ENCODE results near the gene P2RX7.

The P2RX7 gene

DNA sequence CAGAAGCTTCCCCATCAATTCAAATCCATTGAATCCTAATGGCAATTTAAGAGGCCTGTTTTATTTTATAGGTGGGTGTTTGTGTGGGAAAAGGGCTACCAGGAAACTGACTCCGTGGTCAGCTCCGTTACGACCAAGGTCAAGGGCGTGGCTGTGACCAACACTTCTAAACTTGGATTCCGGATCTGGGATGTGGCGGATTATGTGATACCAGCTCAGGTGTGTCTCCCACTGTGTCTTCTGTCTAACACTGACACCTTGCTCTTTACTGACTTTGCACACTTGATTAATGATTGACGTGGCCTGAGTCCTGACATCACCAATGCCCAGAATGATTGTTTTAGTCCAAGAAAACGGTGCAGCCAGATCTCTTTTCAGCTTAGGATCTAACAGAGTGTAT, 84.4 kb downstream of the P2RX7 start:
- Histone ChIP-seq H3K9me2 (replicated peaks; ENCODE audit: insufficient read depth, low read length) (no peaks in the 10 kb centered on the region), H3F3A (ENCODE audit: insufficient read depth) (0 out of 2 replicates have a peak, but pooled peaks cover 2% of the 10 kb centered on the region), H3K27ac (ENCODE audit: low read depth, low read length) (no peak overlapping the region), H3K27me3 (ENCODE audit: low read length) (no peaks in the 10 kb centered on the region), H3K4me2 (ENCODE audit: low read depth, low read length, poor library complexity, severe bottlenecking) (no peak overlapping the region), H3K9me3 (ENCODE audit: insufficient read depth, low read length) (no peaks in the 10 kb centered on the region), H3K4me3 (ENCODE audit: insufficient read depth, low read length, poor library complexity, severe bottlenecking) (no peak overlapping the region), H2AFZ (ENCODE audit: low read depth, low read length, severe bottlenecking) (no peak overlapping the region), H3K9ac (ENCODE audit: low read length) (no peak overlapping the region), H3K36me3 (ENCODE audit: low read length) (no peaks in the 10 kb centered on the region), H3K79me2 (ENCODE audit: insufficient read depth, low read length) (no peaks in the 10 kb centered on the region), H4K20me1 (ENCODE audit: low read depth, low read length) (no peaks in the 10 kb centered on the region)
- TF ChIP-seq, protein P1, sequence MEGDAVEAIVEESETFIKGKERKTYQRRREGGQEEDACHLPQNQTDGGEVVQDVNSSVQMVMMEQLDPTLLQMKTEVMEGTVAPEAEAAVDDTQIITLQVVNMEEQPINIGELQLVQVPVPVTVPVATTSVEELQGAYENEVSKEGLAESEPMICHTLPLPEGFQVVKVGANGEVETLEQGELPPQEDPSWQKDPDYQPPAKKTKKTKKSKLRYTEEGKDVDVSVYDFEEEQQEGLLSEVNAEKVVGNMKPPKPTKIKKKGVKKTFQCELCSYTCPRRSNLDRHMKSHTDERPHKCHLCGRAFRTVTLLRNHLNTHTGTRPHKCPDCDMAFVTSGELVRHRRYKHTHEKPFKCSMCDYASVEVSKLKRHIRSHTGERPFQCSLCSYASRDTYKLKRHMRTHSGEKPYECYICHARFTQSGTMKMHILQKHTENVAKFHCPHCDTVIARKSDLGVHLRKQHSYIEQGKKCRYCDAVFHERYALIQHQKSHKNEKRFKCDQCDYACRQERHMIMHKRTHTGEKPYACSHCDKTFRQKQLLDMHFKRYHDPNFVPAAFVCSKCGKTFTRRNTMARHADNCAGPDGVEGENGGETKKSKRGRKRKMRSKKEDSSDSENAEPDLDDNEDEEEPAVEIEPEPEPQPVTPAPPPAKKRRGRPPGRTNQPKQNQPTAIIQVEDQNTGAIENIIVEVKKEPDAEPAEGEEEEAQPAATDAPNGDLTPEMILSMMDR (IDR thresholded peaks at IDR 0.05; ENCODE audit: insufficient read depth, low read length, poor library complexity, severe bottlenecking), result no peak
- no peak for TF ChIP-seq EZH2phosphoT487 (conservative IDR thresholded peaks at IDR 0.05; ENCODE audit: low read length)

DNA sequence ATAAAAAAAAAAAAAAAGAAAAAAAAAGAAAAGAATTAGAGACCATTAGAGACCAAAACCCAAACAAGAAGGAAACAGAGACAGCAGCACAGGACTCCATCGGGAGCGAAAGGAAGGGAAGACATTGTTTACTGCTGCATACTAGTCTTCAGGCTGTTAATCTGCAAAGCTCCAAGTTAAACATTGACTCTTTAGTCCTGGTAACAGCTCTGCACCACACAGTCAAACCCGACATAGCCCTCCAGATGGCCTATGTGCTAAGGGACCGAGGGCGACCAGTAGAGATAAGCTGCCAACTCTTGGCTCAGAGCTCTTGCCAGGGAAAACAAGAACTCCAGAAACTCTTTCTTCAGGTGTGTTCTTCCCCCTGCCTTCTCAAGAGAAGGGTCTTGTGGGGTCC, 85.1 kb downstream of the P2RX7 start:
- H4K20me1 ChIP-seq (ENCODE audit: low read depth, low read length), result no peaks in the 10 kb centered on the region
- H3F3A ChIP-seq (ENCODE audit: insufficient read depth), result 0 out of 2 replicates have a peak, but pooled peaks cover 2% of the 10 kb centered on the region
- H3K4me3 ChIP-seq (ENCODE audit: insufficient read depth, low read length, poor library complexity, severe bottlenecking), result no peak overlapping the region
- no peaks in the 10 kb centered on the region for H3K9me3 ChIP-seq (ENCODE audit: insufficient read depth, low read length)
- H3K4me2 ChIP-seq (ENCODE audit: low read depth, low read length, poor library complexity, severe bottlenecking), result no peak overlapping the region
- no peaks in the 10 kb centered on the region for H3K27me3 ChIP-seq (ENCODE audit: low read length)
- no peak overlapping the region for H3K9ac ChIP-seq (ENCODE audit: low read length)
- TF ChIP-seq, protein P1 (IDR thresholded peaks at IDR 0.05; ENCODE audit: insufficient read depth, low read length, poor library complexity, severe bottlenecking), result no peak
- no peak for TF ChIP-seq EZH2phosphoT487 (conservative IDR thresholded peaks at IDR 0.05; ENCODE audit: low read length)
- no peaks in the 10 kb centered on the region for H3K36me3 ChIP-seq (ENCODE audit: low read length)
- no peaks in the 10 kb centered on the region for H3K79me2 ChIP-seq (ENCODE audit: insufficient read depth, low read length)
- H3K27ac ChIP-seq (ENCODE audit: low read depth, low read length), result no peak overlapping the region
- no peak overlapping the region for H2AFZ ChIP-seq (ENCODE audit: low read depth, low read length, severe bottlenecking)
- H3K9me2 ChIP-seq (replicated peaks; ENCODE audit: insufficient read depth, low read length), result no peaks in the 10 kb centered on the region

DNA sequence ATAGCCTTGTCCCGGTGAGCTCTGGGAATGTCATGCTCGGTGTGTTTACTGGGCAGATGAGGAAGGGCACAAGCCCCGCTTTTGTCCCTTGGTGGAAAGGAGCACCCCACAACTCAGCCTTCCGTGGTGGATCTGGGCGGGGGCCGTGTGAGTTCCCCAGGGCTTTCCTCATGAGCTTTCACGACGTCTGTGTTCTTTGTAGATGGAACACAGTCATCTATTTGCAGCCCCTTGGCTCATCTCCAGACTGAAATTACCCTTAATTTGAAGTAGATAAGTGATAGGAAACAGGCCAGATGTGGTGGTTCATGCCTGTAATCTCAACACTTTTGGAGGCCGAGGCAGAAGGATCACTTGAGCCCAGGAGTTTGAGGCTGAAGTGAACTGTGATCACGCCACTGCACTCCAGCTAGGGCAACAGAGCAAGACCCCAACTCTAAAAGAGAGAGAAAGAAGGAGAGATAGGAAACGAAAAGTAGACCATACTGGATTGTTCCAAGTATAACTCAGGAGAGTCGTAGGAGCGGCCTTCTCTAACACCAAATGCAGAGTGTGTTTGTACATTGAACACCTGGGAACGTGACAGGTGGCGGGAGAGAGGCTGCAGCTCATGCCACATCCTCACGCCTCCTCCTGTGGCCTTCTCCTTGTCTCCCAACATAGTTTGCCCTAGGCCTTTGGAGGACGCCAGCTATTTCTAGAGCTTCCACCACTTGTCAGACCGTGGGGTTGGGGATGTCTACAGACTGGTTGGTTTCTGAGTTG, 86.1 kb downstream of the P2RX7 start:
- Histone ChIP-seq H4K20me1 (ENCODE audit: low read depth, low read length) (no peaks in the 10 kb centered on the region), H3K36me3 (ENCODE audit: low read length) (no peaks in the 10 kb centered on the region), H3K9me3 (ENCODE audit: insufficient read depth, low read length) (no peaks in the 10 kb centered on the region), H3K4me2 (ENCODE audit: low read depth, low read length, poor library complexity, severe bottlenecking) (no peak overlapping the region), H3K27me3 (ENCODE audit: low read length) (no peaks in the 10 kb centered on the region), H3F3A (ENCODE audit: insufficient read depth) (0 out of 2 replicates have a peak, but pooled peaks cover 2% of the 10 kb centered on the region), H3K9ac (ENCODE audit: low read length) (no peak overlapping the region), H3K4me3 (ENCODE audit: insufficient read depth, low read length, poor library complexity, severe bottlenecking) (no peak overlapping the region), H3K9me2 (replicated peaks; ENCODE audit: insufficient read depth, low read length) (no peaks in the 10 kb centered on the region), H2AFZ (ENCODE audit: low read depth, low read length, severe bottlenecking) (no peak overlapping the region), H3K79me2 (ENCODE audit: insufficient read depth, low read length) (no peaks in the 10 kb centered on the region), H3K27ac (ENCODE audit: low read depth, low read length) (no peak overlapping the region)
- no peak for TF ChIP-seq EZH2phosphoT487 (conservative IDR thresholded peaks at IDR 0.05; ENCODE audit: low read length)
- TF ChIP-seq, protein P1 (IDR thresholded peaks at IDR 0.05; ENCODE audit: insufficient read depth, low read length, poor library complexity, severe bottlenecking), result no peak
